HT-29 (cell line): ENCODE data around the gene SLC43A1. TPM values are rescaled to one million over a fixed set of nuclear protein-coding genes. Genes with fewer than 3 reads are reported as not detected.

Source experiments
- DNase-seq: peaks from one replicate; pipeline ENCODE4 v3.0.0-alpha.2; 2015; ENCODE audit warnings: low spot score
- total RNA-seq: library from RNA; depleted of rRNA; stranded (reverse); fragments of >200 nt; shearing (Covaris generic); gene quantifications from 2 replicates; pipeline ENCODE4 v1.2.3, GENCODE V29; 2014

SLC43A1 gene
- total RNA-seq, 1 experiment from 2014 or later, result 60.8 TPM

DNA sequence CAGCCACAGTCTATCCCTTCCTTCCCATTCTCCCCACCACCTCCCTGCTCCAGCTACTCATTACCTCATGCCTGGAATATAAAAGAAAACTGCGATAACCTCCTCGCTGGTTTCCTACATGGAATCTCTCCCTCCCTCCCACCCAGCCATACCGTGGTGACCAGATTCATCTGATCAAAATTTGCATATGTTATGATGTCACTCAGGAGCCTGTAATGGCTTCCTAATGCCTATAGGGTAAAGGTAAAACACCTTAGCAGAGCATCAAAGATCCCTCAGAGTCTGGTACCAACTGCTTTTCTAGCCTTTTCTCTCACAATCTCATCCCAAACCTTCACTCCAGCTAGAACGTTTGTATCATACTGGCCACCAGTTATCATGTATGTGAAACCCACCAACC lies 35.6 kb downstream of the SLC43A1 start:
- no peak for DNase-seq

DNA sequence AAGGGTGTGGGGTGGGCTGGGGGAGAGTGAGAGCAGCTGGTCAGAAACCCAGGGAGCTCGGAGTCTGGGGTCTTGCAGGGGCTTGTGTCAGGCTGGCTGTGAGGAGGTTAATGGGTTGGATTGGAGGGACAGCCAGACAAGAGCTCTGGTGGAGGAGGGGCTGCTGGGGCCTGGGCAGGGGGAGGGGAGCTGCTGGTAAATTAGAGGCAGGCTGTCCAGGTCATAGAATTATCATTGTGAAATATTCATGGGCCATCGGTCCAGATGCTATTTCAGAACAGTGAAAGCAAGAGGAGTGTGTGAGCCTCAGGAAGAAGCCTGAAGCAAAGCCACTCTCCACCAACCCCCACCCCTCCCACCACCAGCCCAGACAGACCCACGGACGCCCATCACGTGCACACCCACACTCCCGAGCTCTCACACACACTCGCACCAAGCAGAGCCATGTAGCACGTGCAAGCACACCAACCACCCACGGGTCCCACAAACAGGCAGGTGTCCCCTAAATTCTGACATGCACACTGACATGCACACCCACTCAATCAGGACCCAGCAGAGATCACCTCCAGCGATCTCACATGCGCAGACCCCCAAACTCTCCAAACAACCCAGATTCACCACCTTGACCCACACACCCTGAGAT lies 36.4 kb downstream of the SLC43A1 start:
- no peak for DNase-seq

DNA sequence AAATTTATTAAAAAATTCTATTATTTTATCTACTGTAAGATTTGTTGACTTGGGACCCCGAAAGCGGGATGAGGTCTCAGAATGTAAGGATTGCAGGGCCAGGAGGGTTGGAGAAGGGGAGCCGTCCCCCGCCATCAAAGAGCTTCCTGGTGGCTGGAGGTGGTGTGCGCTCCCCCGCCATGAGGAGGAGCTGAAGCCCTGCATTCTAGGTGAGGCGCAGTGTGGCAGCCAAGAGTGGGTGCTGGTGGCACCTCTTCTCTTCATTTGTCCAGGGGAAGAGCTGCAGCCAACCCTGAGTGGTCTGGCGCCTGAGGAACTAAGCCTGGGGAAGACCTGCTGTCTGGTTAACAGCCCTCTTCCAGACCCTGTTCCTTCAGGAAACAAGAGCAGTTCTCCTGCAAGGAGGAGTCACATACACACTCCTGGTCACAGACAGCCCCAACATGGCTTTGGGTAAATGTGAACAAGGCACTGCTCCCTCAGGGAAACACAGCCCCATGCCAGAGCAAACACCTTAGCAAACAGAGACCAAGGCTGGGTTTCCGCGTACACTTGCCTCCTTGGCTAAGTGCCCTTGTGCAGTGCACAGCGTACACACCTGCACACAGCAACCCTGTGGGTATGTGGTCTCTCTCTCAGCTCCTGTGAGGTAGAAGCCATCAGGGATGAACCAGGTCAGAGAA lies 37.9 kb downstream of the SLC43A1 start:
- DNase-seq, result peak; percentile 27

DNA sequence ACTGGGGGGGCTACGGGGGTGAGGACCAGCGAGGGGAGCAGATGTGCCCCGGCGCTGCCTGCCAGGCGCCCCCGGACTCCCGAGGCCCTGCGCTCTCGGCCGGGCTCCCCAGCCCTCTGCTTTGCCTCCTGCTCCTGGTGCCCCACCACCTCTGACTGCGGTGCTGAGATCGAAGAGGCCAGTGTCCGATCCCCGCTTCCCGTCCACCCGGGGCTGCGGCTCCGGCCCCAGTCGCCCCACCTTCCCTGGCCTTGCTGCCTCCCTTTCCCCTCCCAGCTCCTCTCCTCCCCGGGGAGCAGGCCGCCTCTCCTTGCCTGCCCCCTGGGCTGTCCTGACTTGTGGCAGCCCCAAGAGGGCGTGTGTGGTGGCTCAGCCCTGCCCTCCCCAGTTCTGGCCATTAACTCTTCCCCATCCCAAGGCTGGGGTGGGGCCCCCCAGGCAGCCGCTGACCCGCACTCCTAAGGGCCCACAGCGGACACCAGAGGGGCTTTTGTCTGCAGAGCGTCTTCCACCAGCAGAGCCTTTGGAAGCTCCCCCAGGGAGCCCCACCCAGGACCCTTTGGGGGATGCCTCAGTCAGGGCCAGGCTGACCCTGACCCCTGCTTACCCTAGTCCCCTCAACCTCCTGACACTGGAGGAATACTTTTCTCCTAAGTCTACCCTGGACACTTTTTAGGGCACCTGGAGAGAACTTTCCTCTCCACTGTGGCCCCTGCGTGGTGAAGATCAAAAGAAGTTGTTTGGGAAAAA lies 38.6 kb downstream of the SLC43A1 start:
- DNase-seq, result peak; percentile 55

DNA sequence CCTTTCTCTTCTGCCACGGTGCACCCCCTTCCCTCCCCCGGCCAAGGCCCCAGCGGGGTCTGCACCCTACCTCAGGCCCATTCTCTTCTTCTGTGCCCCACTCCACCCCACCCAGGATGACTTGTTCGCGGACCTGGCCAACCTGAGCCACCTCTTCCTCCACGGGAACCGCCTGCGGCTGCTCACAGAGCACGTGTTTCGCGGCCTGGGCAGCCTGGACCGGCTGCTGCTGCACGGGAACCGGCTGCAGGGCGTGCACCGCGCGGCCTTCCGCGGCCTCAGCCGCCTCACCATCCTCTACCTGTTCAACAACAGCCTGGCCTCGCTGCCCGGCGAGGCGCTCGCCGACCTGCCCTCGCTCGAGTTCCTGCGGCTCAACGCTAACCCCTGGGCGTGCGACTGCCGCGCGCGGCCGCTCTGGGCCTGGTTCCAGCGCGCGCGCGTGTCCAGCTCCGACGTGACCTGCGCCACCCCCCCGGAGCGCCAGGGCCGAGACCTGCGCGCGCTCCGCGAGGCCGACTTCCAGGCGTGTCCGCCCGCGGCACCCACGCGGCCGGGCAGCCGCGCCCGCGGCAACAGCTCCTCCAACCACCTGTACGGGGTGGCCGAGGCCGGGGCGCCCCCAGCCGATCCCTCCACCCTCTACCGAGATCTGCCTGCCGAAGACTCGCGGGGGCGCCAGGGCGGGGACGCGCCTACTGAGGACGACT lies 39.3 kb downstream of the SLC43A1 start:
- peak; percentile 39 for DNase-seq

DNA sequence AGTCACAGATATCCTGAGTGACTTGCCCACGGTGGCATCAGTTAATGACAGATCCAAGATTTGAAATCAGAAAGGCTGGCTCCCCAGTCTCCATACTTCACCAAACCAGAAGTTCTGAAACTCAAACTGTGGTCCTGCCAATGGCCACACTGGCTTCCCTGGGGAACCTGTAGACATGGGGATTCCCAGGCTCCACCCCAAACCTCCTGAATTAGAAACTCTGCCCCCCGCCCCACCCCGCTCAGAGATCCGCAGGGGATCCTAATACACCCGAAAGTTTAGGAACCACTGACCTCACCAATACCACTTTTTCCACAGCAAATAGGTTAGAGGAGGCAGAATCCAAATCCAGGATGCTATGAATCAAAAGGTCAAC lies 39.8 kb downstream of the SLC43A1 start:
- DNase-seq, result no peak

DNA sequence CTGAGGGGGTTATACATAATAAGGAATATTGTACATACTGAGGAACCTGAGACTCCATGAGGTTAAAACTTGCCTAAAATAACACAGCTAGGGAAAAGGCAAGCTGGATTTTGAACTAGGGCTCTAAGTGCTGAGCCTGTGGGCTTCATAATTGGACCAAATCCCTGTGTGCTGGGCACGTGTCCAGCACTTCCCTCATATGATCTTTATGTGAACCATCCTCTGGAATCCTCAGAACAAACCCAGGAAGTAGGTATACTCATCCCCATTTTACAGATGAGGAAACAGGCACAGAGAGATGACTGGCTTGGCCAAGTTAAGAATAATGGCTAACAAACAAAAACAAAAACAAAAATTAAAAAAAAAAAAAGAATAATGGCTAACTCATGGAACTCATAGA lies 40.3 kb downstream of the SLC43A1 start:
- no peak for DNase-seq

DNA sequence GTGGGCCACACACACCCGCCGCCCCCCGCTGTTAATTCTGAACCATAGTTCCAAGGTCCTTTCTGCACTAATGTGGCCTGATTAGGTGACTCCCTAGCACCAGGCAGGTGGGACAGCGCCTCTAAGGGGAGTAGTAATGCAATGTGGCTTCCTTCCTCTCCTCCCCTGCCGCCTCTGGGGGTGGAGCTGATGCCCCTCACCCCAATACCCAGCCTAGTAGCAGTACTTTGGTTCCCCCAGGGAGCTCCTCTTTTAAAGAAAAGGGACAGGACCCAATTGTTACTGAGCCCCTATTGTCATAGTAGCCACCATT lies 40.7 kb downstream of the SLC43A1 start:
- no peak for DNase-seq

DNA sequence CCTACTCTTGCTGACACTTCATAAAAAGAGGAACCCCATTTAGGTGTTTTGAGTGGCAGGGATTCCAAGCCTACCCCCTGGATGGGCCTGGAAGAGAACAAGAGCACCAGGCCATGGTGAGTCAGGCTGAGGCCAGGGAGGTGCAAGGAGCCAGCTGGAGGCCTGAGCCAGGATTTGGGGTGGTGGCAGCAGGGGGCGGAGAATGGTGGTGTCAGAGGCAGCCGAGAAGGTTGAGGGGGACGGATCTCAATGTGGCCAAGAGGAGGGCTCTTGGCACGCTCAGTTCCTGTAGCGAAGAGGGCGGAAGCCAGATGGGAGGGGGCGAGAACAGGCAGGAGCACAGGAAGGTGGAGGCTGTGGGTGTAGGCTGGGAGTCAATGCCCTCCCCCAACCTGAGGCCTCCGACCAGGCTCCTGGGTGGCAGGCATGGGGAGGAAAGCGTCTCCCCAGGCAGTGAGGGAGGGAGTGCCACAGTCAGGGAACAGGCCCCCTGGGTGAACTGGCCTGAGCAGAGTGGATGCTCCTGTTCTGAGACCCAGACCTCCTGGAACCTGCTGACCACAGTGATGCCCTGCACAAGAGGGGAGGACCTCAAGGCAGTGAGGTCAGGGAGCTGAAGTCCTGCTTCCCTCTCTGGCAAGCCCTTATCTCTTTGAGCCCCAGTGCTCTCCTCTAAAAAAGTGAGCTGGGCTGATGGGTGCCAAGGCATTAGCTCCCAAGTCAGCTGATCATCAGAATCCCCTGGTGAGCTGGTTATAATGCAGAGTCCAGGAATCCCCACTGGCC lies 41.3 kb downstream of the SLC43A1 start:
- no peak for DNase-seq

DNA sequence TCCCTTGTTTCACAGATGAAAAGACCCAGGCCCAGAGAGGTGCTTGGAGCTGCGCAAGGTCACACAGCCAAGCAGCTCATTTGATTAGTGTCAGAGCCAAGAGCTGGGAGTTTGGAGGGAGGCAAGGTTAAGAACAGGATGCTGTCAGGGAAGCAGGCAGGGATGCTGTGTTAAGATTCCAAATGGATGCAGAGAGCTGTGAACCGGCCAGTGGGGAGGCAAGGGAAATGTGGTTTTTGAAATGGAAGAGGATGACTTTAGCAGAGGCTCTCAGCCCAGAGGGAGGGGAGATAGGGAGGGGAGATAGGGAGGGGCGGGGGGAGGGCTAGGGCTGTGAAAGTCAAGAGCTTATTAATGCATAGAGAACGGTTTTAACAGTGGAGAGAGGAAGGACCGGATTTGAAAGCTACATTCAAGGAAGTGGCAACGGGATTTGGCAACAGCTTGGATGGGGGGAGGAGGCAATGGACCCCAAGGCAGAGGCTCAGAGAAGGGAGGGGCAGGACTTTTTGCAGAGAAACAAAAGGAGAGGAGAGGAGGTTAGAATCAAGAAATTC lies 42.1 kb downstream of the SLC43A1 start:
- no peak for DNase-seq

DNA sequence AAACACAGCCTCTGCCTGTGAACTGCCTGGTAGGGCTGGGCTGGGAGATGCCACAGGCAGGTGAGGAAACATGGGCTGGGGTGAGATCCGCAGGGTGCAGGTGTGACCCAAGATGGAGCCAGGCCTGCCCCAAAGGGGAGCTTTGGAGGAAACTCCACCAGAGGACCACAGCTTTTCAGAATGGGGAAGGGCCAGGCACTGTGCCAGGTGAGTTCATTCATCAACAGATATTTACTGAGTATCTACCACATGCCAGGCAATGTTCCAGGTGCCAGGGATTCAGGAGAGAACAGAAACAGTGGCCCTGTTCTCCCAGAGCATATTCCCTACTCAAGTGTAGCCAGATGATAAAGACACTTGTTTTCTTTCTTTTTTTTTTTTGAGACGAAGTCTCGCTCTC lies 44.0 kb downstream of the SLC43A1 start:
- no peak for DNase-seq

DNA sequence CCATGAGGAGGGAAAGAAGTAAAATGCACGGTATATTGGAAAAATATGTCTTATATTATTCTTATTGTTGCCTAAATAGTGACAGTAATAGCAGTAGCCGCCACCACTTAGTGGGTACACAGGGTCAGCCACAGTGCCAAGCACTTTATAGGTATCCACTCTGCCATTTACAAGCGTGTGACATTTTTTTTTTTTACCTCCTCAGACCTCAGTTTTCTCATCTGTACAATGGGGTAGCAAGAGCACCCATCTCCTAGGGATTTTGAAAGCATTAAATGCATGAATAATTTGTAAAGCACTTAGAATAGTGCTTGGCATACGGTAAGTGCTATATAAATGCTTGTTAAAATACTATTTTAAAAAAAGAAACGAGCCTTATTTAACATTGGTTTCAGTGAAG lies 46.2 kb downstream of the SLC43A1 start:
- no peak for DNase-seq

DNA sequence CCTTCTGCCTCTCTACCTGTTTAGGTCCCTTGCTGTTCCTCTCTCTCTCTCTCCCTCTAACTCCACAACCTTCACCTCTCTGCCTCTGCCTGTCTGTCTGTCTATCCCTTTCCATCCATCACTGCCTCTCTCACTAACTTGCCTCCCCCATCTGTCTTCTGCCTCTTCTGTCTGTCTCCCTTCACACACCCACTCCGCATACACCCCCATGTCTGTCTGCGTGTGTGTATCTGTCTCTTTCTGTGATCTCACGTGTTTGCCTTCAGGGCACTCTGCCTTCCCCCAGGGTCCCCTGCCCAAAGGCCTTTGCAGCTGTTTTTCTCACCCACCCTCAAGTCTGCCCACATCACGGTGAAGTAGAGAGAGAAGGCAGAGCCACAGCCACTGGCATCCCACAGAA lies 47.2 kb downstream of the SLC43A1 start:
- no peak for DNase-seq

DNA sequence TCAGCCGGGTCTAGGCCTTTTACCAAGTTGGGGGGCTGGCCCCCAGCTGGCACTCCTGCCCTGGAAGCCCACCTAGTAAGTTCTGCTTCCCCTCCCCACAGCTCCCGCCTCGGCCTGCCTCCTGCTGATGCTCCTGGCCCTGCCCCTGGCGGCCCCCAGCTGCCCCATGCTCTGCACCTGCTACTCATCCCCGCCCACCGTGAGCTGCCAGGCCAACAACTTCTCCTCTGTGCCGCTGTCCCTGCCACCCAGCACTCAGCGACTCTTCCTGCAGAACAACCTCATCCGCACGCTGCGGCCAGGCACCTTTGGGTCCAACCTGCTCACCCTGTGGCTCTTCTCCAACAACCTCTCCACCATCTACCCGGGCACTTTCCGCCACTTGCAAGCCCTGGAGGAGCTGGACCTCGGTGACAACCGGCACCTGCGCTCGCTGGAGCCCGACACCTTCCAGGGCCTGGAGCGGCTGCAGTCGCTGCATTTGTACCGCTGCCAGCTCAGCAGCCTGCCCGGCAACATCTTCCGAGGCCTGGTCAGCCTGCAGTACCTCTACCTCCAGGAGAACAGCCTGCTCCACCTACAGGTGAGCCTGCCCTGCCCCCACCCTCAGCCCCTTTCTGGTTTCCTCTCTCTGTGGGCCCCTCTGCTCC lies 47.9 kb downstream of the SLC43A1 start:
- DNase-seq, result no peak

DNA sequence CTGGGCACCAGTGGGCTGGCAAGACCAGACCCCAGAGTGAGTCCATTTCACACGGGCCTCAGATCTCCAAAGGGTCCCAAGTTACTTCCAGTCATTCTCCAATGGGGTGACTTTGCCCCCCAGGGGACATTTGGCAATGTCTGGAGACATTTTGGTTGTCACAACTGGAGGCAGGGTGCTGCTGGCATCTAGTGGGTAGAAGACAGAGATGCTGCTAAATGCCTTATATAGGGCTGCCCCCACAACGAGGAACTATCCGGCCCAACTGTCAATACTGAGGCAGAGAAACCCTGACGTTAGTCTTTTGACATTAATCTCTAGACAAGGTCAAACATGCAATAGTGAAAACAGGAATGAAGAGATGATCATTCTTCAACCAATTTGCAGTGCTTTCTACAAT lies 48.8 kb downstream of the SLC43A1 start:
- DNase-seq, result no peak

DNA sequence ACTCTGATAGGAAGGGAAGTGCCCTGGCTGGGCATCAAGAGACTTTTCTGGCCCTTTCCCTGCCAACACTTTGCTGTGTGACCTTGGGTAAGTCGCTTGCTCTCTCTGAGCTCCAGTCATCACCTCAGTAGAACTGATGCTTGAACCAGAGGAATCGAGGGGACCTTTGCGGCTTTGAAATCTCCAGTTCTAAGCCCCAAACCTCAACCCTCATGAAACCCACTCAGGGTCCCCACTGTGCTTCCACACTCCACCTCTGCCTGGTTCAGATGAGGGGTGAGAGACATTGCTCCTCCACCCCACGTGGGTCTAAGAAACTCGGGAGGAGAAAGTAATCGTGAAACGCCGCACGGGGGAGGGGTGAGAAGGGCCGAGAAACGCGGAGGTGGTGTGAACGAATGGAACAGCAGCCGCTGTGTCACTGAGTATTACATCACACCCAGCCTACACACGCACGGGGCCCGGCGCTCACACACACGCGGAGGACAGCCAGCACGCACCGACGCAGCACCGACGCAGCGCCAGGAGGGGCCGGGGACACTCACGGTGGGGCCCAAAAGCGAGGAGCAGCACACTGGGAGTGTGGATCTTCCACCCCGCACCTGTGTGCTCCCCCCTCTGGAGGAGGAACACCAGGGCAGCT lies 50.8 kb downstream of the SLC43A1 start:
- DNase-seq, result no peak

DNA sequence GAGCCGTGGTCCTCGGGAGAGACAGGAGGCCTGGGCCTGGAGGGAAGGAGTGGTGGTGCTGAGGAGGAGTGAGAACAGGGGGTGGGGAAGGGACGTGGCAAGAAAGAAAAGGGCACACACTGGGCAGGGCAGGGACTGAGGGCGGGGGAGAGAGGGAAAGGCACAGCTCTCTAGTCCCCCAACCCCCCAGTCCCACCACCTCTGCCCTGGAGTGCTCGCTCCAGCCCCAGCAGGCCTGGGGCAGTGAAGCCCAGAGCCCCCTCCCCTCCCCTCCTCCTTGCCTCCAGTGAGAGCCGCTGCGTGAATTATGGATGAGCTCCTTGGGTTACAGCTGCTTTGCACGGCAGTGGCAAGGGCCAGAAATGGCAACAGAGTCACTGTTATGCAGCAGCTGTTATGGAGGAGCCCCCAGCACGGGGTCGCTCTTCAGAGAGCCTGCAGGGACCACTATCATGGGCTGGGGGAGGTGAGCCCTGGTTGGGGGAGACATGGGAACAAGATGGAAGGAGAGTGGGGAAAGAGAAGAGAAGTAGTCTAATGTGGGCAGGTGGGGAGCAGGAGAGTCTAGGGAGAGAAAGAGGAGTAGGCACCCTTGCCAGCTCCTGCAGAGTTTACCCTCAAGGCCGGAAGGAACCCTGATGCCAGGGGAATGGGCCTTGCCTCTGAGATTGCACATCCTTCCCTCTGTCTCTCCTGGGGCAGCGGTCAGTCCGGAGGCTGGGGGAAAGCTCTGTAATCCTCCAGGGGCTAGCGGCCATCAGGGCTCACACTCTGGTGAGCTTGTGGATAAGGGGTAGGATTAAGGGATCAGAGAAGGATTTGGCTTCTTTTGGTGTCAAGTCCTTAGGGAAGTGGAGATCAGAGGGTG lies 51.6 kb downstream of the SLC43A1 start:
- no peak for DNase-seq

DNA sequence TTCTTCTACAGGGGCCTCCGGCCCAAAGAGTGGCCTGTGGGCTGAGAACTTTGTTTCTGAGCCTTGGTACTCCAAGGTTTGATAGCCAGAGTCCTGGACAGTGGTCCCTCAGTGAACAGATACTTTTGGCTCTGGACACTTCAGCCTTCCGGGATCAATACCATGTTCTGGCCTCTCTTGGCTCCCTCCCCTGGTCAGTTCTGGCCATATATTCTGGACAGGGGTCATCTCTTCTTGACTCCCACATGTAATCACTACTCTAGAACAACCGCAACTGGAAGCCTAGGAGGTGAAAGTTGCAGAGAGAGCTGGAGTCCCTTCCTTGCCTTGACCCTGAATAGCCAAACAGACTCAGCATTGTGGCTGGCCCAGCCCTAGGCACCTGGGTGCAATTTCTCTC lies 52.9 kb downstream of the SLC43A1 start:
- DNase-seq, result no peak

DNA sequence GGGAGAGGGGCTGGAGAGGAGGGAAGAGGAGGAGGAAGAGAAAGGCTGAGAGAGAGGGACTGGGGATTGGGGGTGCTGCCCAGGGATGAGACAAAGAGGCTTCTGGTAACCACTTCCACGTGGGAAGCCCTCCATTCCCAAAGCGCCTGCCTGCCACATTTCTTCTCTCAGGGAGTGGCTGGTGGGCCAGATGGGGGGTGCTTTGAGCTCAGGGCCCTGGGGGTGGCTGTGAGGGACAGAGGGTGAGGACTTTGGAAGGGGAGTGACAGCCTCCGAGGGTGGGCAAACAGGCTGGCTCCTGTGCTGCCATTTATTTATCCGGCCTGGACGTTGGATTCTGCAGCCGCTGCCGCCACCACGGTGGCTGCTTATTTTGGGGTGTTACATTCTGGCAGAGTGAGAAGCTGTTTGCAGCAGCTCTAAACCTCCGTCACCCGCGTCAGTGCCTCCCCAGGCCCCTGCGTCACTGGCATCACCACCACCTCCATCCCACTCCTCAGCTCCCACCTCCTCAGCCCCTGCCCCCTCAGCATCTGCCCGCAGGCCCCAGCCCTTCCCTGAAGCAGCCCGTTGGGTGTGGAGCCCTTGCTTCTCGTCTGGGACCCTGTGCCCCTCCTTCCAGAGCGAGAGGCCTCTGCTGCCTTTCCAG lies 53.5 kb downstream of the SLC43A1 start:
- DNase-seq, result no peak
